Stromal cell of bone marrow (primary cell): Measurements from ENCODE around the gene VASN.
"Not testable (repeated sequence)": the region's sequence is repeated elsewhere in the genome, so short reads cannot be mapped to it uniquely, and the experiment has no call there.

ENCODE experiments used
- DNase-seq: peaks from one replicate; pipeline ENCODE4 v3.0.0-alpha.2; 2012; ENCODE audit warnings: low read depth

Gene VASN

GRCh38 chr16:4337540-4338088, 34.0 kb upstream of the VASN start:
- no peak for DNase-seq

DNA sequence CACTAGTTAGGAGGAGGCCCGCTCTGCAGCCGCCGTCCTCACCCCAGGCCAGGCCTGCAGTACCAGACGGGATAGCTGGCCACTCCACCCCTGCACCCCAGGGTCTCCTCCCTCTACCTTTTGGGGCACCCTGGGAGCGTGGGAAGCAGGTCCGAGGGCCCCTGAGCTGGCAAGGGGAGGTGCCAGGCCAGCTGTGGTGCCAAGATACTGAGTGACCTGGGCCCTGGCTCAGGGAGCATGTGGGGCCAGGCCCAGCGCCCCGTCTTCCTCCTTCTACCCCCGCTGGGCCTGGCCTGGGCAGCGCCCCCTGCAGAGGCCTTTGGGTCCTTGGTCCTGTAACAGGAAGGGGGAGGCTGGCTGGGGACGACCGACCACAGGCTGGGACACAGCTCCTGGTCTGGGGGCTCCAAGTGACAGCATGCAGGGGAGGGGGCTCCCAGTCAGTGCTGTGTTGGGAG, 33.5 kb upstream of the VASN start:
- DNase-seq = no peak

GRCh38 chr16:4338712-4339299, 32.8 kb upstream of the VASN start:
- no peak for DNase-seq

DNA sequence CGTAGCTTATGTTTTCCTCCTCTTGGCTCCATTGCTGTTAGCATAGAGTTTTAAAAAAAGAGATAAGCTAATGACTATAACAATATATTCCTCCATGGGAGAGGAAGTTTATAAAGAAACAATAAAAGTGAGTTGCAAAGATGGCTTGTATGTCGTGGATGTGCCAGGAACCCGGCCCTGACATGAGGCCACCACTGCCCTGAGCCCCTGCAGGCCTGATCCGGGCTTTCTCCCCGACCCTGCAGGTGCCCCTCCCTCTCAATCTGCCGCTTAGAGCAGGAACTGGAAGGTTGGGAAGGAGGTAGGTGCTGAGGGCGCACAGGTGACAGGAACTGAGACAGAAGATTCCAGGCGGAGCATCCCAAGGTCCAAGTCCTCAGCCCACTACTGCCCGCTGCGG, 32.2 kb upstream of the VASN start:
- no peak for DNase-seq

DNA sequence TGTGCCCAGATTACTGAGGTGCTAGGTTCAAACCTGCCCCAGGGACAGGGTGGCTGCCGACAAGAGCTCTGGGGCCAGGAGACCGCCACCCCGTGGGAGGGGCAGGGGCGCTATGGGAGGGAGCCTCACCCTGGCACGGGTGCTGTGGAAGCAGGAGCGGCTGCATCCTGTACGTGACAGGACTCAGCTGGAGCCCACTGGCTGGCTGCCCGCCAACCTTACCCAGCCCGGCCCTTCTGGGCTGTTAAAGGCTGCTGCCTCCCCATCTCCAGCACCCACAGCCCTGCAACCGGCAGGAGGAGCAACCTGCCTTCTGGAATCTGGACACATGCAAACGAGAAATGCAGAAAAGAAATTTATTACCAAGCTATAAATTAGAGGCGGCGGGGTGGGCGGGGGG, 31.7 kb upstream of the VASN start:
- no peak for DNase-seq

DNA sequence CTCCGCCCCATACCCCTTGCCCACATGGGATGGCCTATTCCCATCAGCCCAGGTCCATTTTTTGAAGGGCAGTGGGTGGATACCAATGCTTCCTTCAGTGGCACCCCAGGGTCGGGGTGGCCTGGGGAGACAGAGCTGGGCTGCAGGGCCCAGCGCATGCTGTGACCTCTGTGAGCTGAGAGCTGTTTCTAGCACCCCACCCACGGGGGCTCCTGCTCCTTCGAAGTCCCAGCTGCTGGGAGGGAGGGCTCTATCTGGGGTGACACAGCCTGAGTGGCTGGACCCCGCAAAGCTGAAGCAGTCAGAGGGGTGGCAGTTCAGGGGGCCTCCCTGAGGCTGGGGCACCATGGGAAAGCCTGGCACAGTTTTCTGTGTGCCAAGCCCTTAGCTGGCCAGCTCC, 31.2 kb upstream of the VASN start:
- no peak for DNase-seq

- no peak for DNase-seq
These were observed 30.4 kb upstream of the VASN start for GRCh38 chr16:4341250-4341649.

GRCh38 chr16:4342866-4343744, 28.5 kb upstream of the VASN start:
- no peak for DNase-seq

GRCh38 chr16:4344300-4344982, 27.2 kb upstream of the VASN start:
- DNase-seq = not testable (repeated sequence)

GRCh38 chr16:4344983-4345835, 26.4 kb upstream of the VASN start:
- no peak for DNase-seq

- DNase-seq = no peak
These were observed 25.5 kb upstream of the VASN start for GRCh38 chr16:4345836-4346781.

DNA sequence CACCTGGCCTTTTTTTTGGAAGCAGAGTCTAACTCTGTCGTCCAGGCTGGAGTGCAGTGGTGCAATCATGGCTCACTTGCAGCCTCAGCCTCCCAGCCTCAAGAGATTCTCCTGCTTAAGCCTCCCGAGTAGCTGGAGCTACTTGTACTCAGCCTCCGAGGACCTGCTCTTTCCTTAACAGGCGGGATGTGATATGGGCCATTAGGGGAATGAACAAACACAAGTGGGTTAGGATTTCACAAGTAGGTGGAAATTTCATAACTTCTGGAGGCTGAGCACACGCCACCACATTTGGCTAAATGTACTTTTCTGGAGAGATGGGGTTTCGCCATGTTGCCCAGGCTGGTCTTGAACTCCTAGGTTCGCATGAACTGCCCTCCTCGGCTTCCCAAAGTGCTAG, 24.6 kb upstream of the VASN start:
- no peak for DNase-seq

GRCh38 chr16:4347765-4348509, 23.7 kb upstream of the VASN start:
- no peak for DNase-seq

GRCh38 chr16:4349332-4349731, 22.3 kb upstream of the VASN start:
- no peak for DNase-seq

DNA sequence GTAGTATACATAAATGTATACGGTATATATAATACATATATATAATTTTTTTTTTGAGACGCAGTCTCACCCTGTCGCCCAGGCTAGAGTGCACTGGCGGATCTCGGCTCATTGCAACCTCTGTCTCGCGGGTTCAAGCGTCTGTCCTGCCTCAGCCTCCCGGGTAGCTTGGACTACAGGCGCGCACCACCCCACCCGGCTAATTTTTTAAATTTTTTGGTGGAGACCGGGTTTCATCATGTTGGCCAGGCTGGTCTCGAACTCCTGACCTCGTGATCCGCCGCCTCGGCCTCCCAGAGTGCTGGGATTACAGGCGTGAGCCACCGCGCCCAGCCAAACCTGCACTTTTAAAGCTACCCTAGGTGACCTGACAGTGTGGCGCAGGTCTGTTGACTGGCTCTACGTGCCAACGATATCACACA, 21.3 kb upstream of the VASN start:
- no peak for DNase-seq

- DNase-seq = peak; percentile 83
These were observed 20.6 kb upstream of the VASN start, which contains the start of gene PAM16 for GRCh38 chr16:4350787-4351659. PAM16 (minus strand) TSS chr16:4351321; CDS start chr16:4351234, 87 bp downstream.

GRCh38 chr16:4351880-4352279, 19.8 kb upstream of the VASN start:
- DNase-seq = no peak

DNA sequence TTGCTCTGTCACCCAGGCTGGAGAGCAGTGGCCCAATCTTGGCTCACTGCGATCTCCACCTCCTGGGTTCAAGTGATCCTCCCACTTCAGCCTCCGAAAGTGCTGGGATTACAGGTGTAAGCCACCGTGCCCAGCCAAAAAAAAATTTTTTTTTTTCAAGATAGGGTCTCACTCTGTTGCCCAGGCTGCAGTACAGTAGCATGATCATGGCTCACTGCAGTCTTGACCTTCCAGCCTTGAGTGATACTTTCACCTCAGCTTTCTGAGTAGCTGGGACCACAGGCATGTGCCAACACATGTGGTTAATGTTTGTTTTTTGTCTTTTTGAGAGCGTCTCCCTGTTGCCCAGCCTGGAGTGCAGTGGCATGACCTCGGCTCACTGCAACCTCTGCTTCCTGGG, 18.8 kb upstream of the VASN start:
- DNase-seq = no peak

GRCh38 chr16:4353675-4354074, 18.0 kb upstream of the VASN start:
- no peak for DNase-seq
